Loucy (cell line): Measurements from ENCODE around the gene IGFBP3.

Experiments used
- CTCF ChIP-seq: fragments of 200-600 bp; sonication (generic); conservative IDR thresholded peaks from 2 replicates; pipeline ENCODE4 v1.5.1; 2014; ENCODE audit warnings: mild to moderate bottlenecking, antibody characterized with exemption, low read length
- EZH2phosphoT487 ChIP-seq: fragments of 200-600 bp; IDR thresholded peaks from 2 replicates; pipeline ENCODE4 v1.6.1; 2018; ENCODE audit warnings: antibody characterized with exemption, mild to moderate bottlenecking, moderate library complexity, borderline replicate concordance

- no peak for TF ChIP-seq CTCF
- TF ChIP-seq EZH2phosphoT487, result no peak
Measured at GRCh38 chr7:45888993-45889366, 32.1 kb downstream of the IGFBP3 start.
